H1 (cell line): ENCODE measurements around the gene SPAG5. TPM values are rescaled to one million over a fixed set of nuclear protein-coding genes. Genes with fewer than 3 reads are reported as not detected.

Experiments used
- BACH1 ChIP-seq: IDR thresholded peaks from 2 replicates; pipeline ENCODE4 v1.6.1; 2012; ENCODE audit warnings: low read length, improper control_type of control experiment
- BRCA1 ChIP-seq: IDR thresholded peaks from 2 replicates; pipeline ENCODE4 v1.6.1; 2012; ENCODE audit warnings: low read depth, low read length, improper control_type of control experiment
- CBX5 ChIP-seq: fragments of 300-800, 300-1000 bp; sonication (generic); IDR thresholded peaks from 2 replicates; pipeline ENCODE4 v1.7.1; 2016; ENCODE audit warnings: antibody characterized with exemption, low read length, low read depth
- CEBPB ChIP-seq: IDR thresholded peaks from 2 replicates; pipeline ENCODE4 v1.6.1; 2012; ENCODE audit warnings: low read depth, low read length
- GABPA ChIP-seq: IDR thresholded peaks from 2 replicates; pipeline ENCODE4 v1.6.1; 2011; ENCODE audit warnings: mild to moderate bottlenecking, low read length, moderate library complexity, borderline replicate concordance; ENCODE audit not compliant: insufficient read depth
- JUND ChIP-seq: IDR thresholded peaks from 2 replicates; pipeline ENCODE4 v1.6.1; 2011; ENCODE audit warnings: mild to moderate bottlenecking, improper control_type of control experiment, low read length
- KDM1A ChIP-seq: fragments of 200-600, 300-600 bp; sonication (generic); IDR thresholded peaks from 2 replicates; pipeline ENCODE4 v1.7.1; 2016; ENCODE audit warnings: mild to moderate bottlenecking, low read length, borderline replicate concordance
- NANOG ChIP-seq: IDR thresholded peaks from 2 replicates; pipeline ENCODE4 v1.6.1; 2011; ENCODE audit warnings: low read length, low read depth, mild to moderate bottlenecking, inconsistent platforms; ENCODE audit not compliant: insufficient read depth, poor library complexity, severe bottlenecking
- PHF8 ChIP-seq: fragments of 200-600 bp; sonication (generic); conservative IDR thresholded peaks from 2 replicates; pipeline ENCODE4 v1.7.1; 2012; ENCODE audit warnings: low read depth, mild to moderate bottlenecking, inconsistent platforms, low read length, moderate library complexity
- POLR2AphosphoS5 ChIP-seq: IDR thresholded peaks from 2 replicates; pipeline ENCODE4 v1.6.1; 2011; ENCODE audit warnings: low read depth, low read length
- TBP ChIP-seq: IDR thresholded peaks from 2 replicates; pipeline ENCODE4 v1.6.1; 2011; ENCODE audit warnings: low read depth, low read length, improper control_type of control experiment
- polyA plus RNA-seq, 7 experiments: library from polyadenylated mRNA; depleted of rRNA in 3 of 7; stranded (reverse) in 5 of 7; unstranded in 2 of 7; fragments of >200 nt in 5 of 7; fragments of 200-250 nt in 2 of 7; gene quantifications; 1 replicate in 5 of 7; 2 replicates in 1 of 7; 4 replicates in 1 of 7; pipeline versions ENCODE4 v1.2.1 to v1.2.3, GENCODE V29; 2011 to 2013; ENCODE audit warnings: missing spikeins in 2 of 7, mixed read lengths in 2 of 7
- total RNA-seq: library from RNA; stranded (reverse); fragmentation: NEBNext Ultra II Directional; extraction: Animal tissue kit (Norgen Biotek cat#: 25700); gene quantifications from 2 replicates; pipeline ENCODE4 v1.2.1, GENCODE V29; 2021
- TF ChIP-seq, protein P1 (sequence below): fragments of 300-600 bp; sonication (generic); IDR thresholded peaks from 2 replicates; pipeline ENCODE4 v1.7.1; 2012; ENCODE audit warnings: low read length, moderate library complexity, mild to moderate bottlenecking, inconsistent platforms; ENCODE audit not compliant: insufficient replicate concordance
- TF ChIP-seq, protein P2 (sequence below): IDR thresholded peaks from 2 replicates; pipeline ENCODE4 v1.6.1; 2012; ENCODE audit warnings: inconsistent platforms

The SPAG5 gene
- total and polyA plus RNA-seq, 2 of the 8 experiments (the other 6 are each of a cell fraction or from before 2014, with no cell fraction given) = 57.1 to 129 TPM

- TF ChIP-seq, protein P1, sequence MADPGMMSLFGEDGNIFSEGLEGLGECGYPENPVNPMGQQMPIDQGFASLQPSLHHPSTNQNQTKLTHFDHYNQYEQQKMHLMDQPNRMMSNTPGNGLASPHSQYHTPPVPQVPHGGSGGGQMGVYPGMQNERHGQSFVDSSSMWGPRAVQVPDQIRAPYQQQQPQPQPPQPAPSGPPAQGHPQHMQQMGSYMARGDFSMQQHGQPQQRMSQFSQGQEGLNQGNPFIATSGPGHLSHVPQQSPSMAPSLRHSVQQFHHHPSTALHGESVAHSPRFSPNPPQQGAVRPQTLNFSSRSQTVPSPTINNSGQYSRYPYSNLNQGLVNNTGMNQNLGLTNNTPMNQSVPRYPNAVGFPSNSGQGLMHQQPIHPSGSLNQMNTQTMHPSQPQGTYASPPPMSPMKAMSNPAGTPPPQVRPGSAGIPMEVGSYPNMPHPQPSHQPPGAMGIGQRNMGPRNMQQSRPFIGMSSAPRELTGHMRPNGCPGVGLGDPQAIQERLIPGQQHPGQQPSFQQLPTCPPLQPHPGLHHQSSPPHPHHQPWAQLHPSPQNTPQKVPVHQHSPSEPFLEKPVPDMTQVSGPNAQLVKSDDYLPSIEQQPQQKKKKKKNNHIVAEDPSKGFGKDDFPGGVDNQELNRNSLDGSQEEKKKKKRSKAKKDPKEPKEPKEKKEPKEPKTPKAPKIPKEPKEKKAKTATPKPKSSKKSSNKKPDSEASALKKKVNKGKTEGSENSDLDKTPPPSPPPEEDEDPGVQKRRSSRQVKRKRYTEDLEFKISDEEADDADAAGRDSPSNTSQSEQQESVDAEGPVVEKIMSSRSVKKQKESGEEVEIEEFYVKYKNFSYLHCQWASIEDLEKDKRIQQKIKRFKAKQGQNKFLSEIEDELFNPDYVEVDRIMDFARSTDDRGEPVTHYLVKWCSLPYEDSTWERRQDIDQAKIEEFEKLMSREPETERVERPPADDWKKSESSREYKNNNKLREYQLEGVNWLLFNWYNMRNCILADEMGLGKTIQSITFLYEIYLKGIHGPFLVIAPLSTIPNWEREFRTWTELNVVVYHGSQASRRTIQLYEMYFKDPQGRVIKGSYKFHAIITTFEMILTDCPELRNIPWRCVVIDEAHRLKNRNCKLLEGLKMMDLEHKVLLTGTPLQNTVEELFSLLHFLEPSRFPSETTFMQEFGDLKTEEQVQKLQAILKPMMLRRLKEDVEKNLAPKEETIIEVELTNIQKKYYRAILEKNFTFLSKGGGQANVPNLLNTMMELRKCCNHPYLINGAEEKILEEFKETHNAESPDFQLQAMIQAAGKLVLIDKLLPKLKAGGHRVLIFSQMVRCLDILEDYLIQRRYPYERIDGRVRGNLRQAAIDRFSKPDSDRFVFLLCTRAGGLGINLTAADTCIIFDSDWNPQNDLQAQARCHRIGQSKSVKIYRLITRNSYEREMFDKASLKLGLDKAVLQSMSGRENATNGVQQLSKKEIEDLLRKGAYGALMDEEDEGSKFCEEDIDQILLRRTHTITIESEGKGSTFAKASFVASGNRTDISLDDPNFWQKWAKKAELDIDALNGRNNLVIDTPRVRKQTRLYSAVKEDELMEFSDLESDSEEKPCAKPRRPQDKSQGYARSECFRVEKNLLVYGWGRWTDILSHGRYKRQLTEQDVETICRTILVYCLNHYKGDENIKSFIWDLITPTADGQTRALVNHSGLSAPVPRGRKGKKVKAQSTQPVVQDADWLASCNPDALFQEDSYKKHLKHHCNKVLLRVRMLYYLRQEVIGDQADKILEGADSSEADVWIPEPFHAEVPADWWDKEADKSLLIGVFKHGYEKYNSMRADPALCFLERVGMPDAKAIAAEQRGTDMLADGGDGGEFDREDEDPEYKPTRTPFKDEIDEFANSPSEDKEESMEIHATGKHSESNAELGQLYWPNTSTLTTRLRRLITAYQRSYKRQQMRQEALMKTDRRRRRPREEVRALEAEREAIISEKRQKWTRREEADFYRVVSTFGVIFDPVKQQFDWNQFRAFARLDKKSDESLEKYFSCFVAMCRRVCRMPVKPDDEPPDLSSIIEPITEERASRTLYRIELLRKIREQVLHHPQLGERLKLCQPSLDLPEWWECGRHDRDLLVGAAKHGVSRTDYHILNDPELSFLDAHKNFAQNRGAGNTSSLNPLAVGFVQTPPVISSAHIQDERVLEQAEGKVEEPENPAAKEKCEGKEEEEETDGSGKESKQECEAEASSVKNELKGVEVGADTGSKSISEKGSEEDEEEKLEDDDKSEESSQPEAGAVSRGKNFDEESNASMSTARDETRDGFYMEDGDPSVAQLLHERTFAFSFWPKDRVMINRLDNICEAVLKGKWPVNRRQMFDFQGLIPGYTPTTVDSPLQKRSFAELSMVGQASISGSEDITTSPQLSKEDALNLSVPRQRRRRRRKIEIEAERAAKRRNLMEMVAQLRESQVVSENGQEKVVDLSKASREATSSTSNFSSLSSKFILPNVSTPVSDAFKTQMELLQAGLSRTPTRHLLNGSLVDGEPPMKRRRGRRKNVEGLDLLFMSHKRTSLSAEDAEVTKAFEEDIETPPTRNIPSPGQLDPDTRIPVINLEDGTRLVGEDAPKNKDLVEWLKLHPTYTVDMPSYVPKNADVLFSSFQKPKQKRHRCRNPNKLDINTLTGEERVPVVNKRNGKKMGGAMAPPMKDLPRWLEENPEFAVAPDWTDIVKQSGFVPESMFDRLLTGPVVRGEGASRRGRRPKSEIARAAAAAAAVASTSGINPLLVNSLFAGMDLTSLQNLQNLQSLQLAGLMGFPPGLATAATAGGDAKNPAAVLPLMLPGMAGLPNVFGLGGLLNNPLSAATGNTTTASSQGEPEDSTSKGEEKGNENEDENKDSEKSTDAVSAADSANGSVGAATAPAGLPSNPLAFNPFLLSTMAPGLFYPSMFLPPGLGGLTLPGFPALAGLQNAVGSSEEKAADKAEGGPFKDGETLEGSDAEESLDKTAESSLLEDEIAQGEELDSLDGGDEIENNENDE = no peak
- TF ChIP-seq TBP = no peak
- TF ChIP-seq NANOG = no peak
- no peak for TF ChIP-seq GABPA
- no peak for TF ChIP-seq KDM1A
- TF ChIP-seq BRCA1 = no peak
- no peak for TF ChIP-seq POLR2AphosphoS5
- no peak for TF ChIP-seq JUND
- no peak for TF ChIP-seq BACH1
- TF ChIP-seq, protein P2, sequence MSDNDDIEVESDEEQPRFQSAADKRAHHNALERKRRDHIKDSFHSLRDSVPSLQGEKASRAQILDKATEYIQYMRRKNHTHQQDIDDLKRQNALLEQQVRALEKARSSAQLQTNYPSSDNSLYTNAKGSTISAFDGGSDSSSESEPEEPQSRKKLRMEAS = no peak
- no peak for TF ChIP-seq CBX5
- TF ChIP-seq CEBPB = no peak
- TF ChIP-seq PHF8 = no peak
Observed at GRCh38 chr17:28567604-28568003, 31.2 kb downstream of the SPAG5 start (continued).
